Aorta (tissue), 5 donors: ENCODE results near the gene MRPS34. TPM values are rescaled to one million over a fixed set of nuclear protein-coding genes. Genes with fewer than 3 reads are reported as not detected.

ENCODE experiments used
- ATAC-seq: fragments of 200-7000 bp; cut with Tn5 transposase; one replicate; pipeline ENCODE4 v1.9.1; 2022; ENCODE audit warnings: moderate library complexity; ENCODE audit not compliant: low FRiP score
- DNase-seq, 2 donors: peaks; one replicate each; pipeline ENCODE4 v3.0.0-alpha.2; 2020
- H3K27ac ChIP-seq, 2 donors: one replicate each; pipeline ENCODE4 v1.5.1; 2013; ENCODE audit warnings: low read length in 2 of 2, mild to moderate bottlenecking in 2 of 2, moderate library complexity in 2 of 2, control low read depth in 1 of 2, inconsistent platforms in 1 of 2, low read depth in 1 of 2
- H3K27me3 ChIP-seq, 2 donors: one replicate each; pipeline ENCODE4 v1.6.1; 2013; ENCODE audit warnings: control low read depth in 1 of 2, low read length in 1 of 2, mild to moderate bottlenecking in 1 of 2, moderate library complexity in 1 of 2; ENCODE audit not compliant: insufficient read depth in 2 of 2, control insufficient read depth in 1 of 2
- H3K36me3 ChIP-seq, 2 donors: one replicate each; pipeline ENCODE4 v1.6.1; 2013; ENCODE audit warnings: control low read depth in 1 of 2, low read length in 1 of 2, mild to moderate bottlenecking in 1 of 2; ENCODE audit not compliant: insufficient read depth in 2 of 2, control insufficient read depth in 1 of 2
- H3K4me1 ChIP-seq, 2 donors: one replicate each; pipeline ENCODE4 v1.6.1; 2013; ENCODE audit warnings: low read length in 2 of 2, control low read depth in 1 of 2, mild to moderate bottlenecking in 1 of 2, moderate library complexity in 1 of 2; ENCODE audit not compliant: insufficient read depth in 2 of 2, control insufficient read depth in 1 of 2
- H3K4me3 ChIP-seq, 2 donors: one replicate each; pipeline ENCODE4 v1.5.1; 2013; ENCODE audit warnings: low read length in 2 of 2, control low read depth in 1 of 2, mild to moderate bottlenecking in 1 of 2
- H3K9me3 ChIP-seq: one replicate; pipeline ENCODE4 v1.6.1; 2013; ENCODE audit warnings: mild to moderate bottlenecking, low read length; ENCODE audit not compliant: control insufficient read depth
- WGBS, 2 donors: extraction: QIAGEN DNeasy Blood & Tissue Kit; methylation state at CpG; one replicate each; pipeline ENCODE4 v1.1.7; 2013; 5-methylcytosine and 5-hydroxymethylcytosine counted together
- intact Hi-C, 2 donors: fragments of 100-400 bp; cut with DNase I; formaldehyde crosslinking; loops; one replicate each; pipeline versions ENCODE4 v1.14.2 to v1.15.0; 2022
- microRNA-seq, 2 donors: library from miRNA; unstranded; fragments of <30 nt; microRNA quantifications; one replicate each; pipeline ENCODE4 v1.2.0, GENCODE V29; 2020
- polyA plus RNA-seq, 2 donors: library from polyadenylated mRNA; stranded (reverse); fragments of 200-250 nt; gene quantifications; one replicate each; pipeline ENCODE4 v1.2.3, GENCODE V29; 2013
- total RNA-seq, 2 donors: library from RNA; stranded (reverse); fragmentation: NEBNext Ultra II Directional; extraction: Animal tissue kit (Norgen Biotek cat#: 25700); gene quantifications; one replicate each; pipeline ENCODE4 v1.2.1, GENCODE V29; 2021
- donor health status: healthy with polysubstance abuse.
- donor health status: Bipolar disorder and iron deficiency.
- donor health status: DM: no; HTN: no; CAD: no.
- donor health status: DM: no; HTN: no; CAD: no.
- donor health status: DM: yes; HTN: yes; CAD: no.

Gene MRPS34
- total and polyA plus RNA-seq, 4 donors, result 36.5 to 74.2 (median 54.1) TPM

- ATAC-seq (no peak), DNase-seq (no peak)
- H3K27me3 ChIP-seq, result no peaks in the 10 kb centered on the region
- intact Hi-C loops, result no loop called here
- H3K27ac ChIP-seq, result no peak overlapping the region
- H3K36me3 ChIP-seq, result peaks cover 0 to 3% of the 10 kb centered on the region in 2 donors
- H3K4me3 ChIP-seq, result no peak overlapping the region
- WGBS, 2 donors, result 92 to 94% methylated on average over 32 of the region's 32 CpGs
- H3K9me3 ChIP-seq, result no peaks in the 10 kb centered on the region
- no peaks in the 10 kb centered on the region for H3K4me1 ChIP-seq
Measured at GRCh38 chr16:1726661-1727502, 46.1 kb downstream of the MRPS34 start.

- Histone ChIP-seq H3K9me3 (no peaks in the 10 kb centered on the region), H3K27ac (no peak overlapping the region), H3K4me1 (no peaks in the 10 kb centered on the region), H3K36me3 (peaks cover 0 to 3% of the 10 kb centered on the region in 2 donors), H3K27me3 (no peaks in the 10 kb centered on the region), H3K4me3 (no peak overlapping the region)
- intact Hi-C loops, result no loop called here
- ATAC-seq, result no peak
- 91% methylated on average over 10 to 12 of the region's 12 CpGs for WGBS, 2 donors
- no peak for DNase-seq
Measured at GRCh38 chr16:1724491-1724890, 48.4 kb downstream of the MRPS34 start.

- ATAC-seq, result no peak
Measured at GRCh38 chr16:1723450-1724147, 49.3 kb downstream of the MRPS34 start.

More at GRCh38 chr16:1723450-1724147, 49.3 kb downstream of the MRPS34 start:
- H3K27ac ChIP-seq, result no peak overlapping the region
- peaks cover 0 to 3% of the 10 kb centered on the region in 2 donors for H3K36me3 ChIP-seq
- intact Hi-C loops, result no loop called here
- H3K4me3 ChIP-seq, result no peak overlapping the region
- DNase-seq, result no peak
- no peaks in the 10 kb centered on the region for H3K4me1 ChIP-seq
- WGBS, 2 donors, result 49 to 50% methylated on average over 6 of the region's 6 CpGs
- H3K27me3 ChIP-seq, result no peaks in the 10 kb centered on the region
- H3K9me3 ChIP-seq, result no peaks in the 10 kb centered on the region

Small RNA genes within 50 kb of the gene (microRNA-seq; reads per million reads assigned to microRNA genes)
- gene MIR3177, result 0 to 1.2 reads per million in 2 donors

Other genes with a start within 250 kb of the MRPS34 start
- 10 to 100 TPM; 38.1 to 52.1 TPM for gene TMEM204, start 239.5 kb downstream of the MRPS34 start, total RNA-seq
- gene TMEM204, start 239.5 kb downstream of the MRPS34 start, polyA plus RNA-seq, result 10 to 100 TPM; 34.7 to 74.5 TPM
- 10 to 100 TPM; 13.5 to 22.4 TPM for gene IFT140, start 161.1 kb downstream of the MRPS34 start, total RNA-seq
- gene IFT140, start 161.1 kb downstream of the MRPS34 start, polyA plus RNA-seq, result 10 to 100 TPM in 1 of 2 donors, 1 to 10 TPM in 1; 4.6 to 15.2 TPM
- 10 to 100 TPM; 17.3 to 24.2 TPM for gene CRAMP1, start 160.8 kb downstream of the MRPS34 start, total RNA-seq
- gene CRAMP1, start 160.8 kb downstream of the MRPS34 start, polyA plus RNA-seq, result 10 to 100 TPM in 1 of 2 donors, 1 to 10 TPM in 1; 2.3 to 11.5 TPM
- gene JPT2, start 94.9 kb downstream of the MRPS34 start, total RNA-seq, result 10 to 100 TPM; 28.3 to 30.8 TPM
- gene JPT2, start 94.9 kb downstream of the MRPS34 start, polyA plus RNA-seq, result 10 to 100 TPM; 14.2 to 15.7 TPM
- gene MAPK8IP3, start 66.9 kb downstream of the MRPS34 start, total RNA-seq, result 100 to 1,000 TPM in 1 of 2 donors, 10 to 100 TPM in 1; 69.0 to 122 TPM
- gene MAPK8IP3, start 66.9 kb downstream of the MRPS34 start, polyA plus RNA-seq, result 10 to 100 TPM; 20.8 to 99.3 TPM
- gene NME3, start 1.6 kb downstream of the MRPS34 start, total RNA-seq, result 10 to 100 TPM; 33.0 to 62.8 TPM
- gene NME3, start 1.6 kb downstream of the MRPS34 start, polyA plus RNA-seq, result 100 to 1,000 TPM in 1 of 2 donors, 10 to 100 TPM in 1; 61.0 to 379 TPM
- gene EME2, start 324 bp downstream of the MRPS34 start, total RNA-seq, result 10 to 100 TPM; 15.8 to 23.7 TPM
- 10 to 100 TPM in 1 of 2 donors, 1 to 10 TPM in 1; 1.6 to 20.6 TPM for gene EME2, start 324 bp downstream of the MRPS34 start, polyA plus RNA-seq
- 10 to 100 TPM; 33.6 to 33.7 TPM for gene SPSB3, start 9.4 kb upstream of the MRPS34 start, total RNA-seq
- gene SPSB3, start 9.4 kb upstream of the MRPS34 start, polyA plus RNA-seq, result 100 to 1,000 TPM in 1 of 2 donors, 10 to 100 TPM in 1; 25.8 to 322 TPM
- 10 to 100 TPM; 30.7 to 32.9 TPM for gene NUBP2, start 9.8 kb upstream of the MRPS34 start, total RNA-seq
- gene NUBP2, start 9.8 kb upstream of the MRPS34 start, polyA plus RNA-seq, result 10 to 100 TPM; 55.3 to 92.4 TPM
- gene IGFALS, start 20.6 kb upstream of the MRPS34 start, total RNA-seq, result not detected
- under 1 TPM in 1 of 2 donors, not detected in 1; 0.84 TPM for gene IGFALS, start 20.6 kb upstream of the MRPS34 start, polyA plus RNA-seq
- gene HAGH, start 53.7 kb upstream of the MRPS34 start, total RNA-seq, result 10 to 100 TPM; 50.2 to 52.3 TPM
- 10 to 100 TPM; 58.9 to 79.0 TPM for gene HAGH, start 53.7 kb upstream of the MRPS34 start, polyA plus RNA-seq
- 10 to 100 TPM in 1 of 2 donors, 1 to 10 TPM in 1; 7.4 to 11.9 TPM for gene FAHD1, start 54.1 kb upstream of the MRPS34 start, total RNA-seq
- gene FAHD1, start 54.1 kb upstream of the MRPS34 start, polyA plus RNA-seq, result 10 to 100 TPM; 13.1 to 42.1 TPM
- not detected for gene MEIOB, start 99.0 kb upstream of the MRPS34 start, total RNA-seq
- not detected for gene MEIOB, start 99.0 kb upstream of the MRPS34 start, polyA plus RNA-seq
- gene HS3ST6, start 145.3 kb upstream of the MRPS34 start, total RNA-seq, result not detected
- 1 to 10 TPM in 1 of 2 donors, not detected in 1; 1.1 TPM for gene HS3ST6, start 145.3 kb upstream of the MRPS34 start, polyA plus RNA-seq
- 10 to 100 TPM; 19.5 to 34.6 TPM for gene MSRB1, start 170.1 kb upstream of the MRPS34 start, total RNA-seq
- gene MSRB1, start 170.1 kb upstream of the MRPS34 start, polyA plus RNA-seq, result 10 to 100 TPM; 52.7 to 56.6 TPM
- gene RPL3L, start 181.6 kb upstream of the MRPS34 start, total RNA-seq, result not detected
- not detected for gene RPL3L, start 181.6 kb upstream of the MRPS34 start, polyA plus RNA-seq
- 10 to 100 TPM; 80.5 to 88.1 TPM for gene NDUFB10, start 186.4 kb upstream of the MRPS34 start, total RNA-seq
- 100 to 1,000 TPM; 178 to 268 TPM for gene NDUFB10, start 186.4 kb upstream of the MRPS34 start, polyA plus RNA-seq
- gene RPS2, start 191.7 kb upstream of the MRPS34 start, total RNA-seq, result 1,000 to 10,000 TPM; 1,132 to 1,263 TPM
- gene RPS2, start 191.7 kb upstream of the MRPS34 start, polyA plus RNA-seq, result 1,000 to 10,000 TPM; 1,596 to 2,049 TPM
- gene RNF151, start 193.7 kb upstream of the MRPS34 start, total RNA-seq, result not detected
- gene RNF151, start 193.7 kb upstream of the MRPS34 start, polyA plus RNA-seq, result not detected
- gene TBL3, start 198.9 kb upstream of the MRPS34 start, total RNA-seq, result 10 to 100 TPM; 16.1 to 19.8 TPM
- gene TBL3, start 198.9 kb upstream of the MRPS34 start, polyA plus RNA-seq, result 10 to 100 TPM; 14.9 to 85.5 TPM
- gene NOXO1, start 208.3 kb upstream of the MRPS34 start, total RNA-seq, result not detected
- gene NOXO1, start 208.3 kb upstream of the MRPS34 start, polyA plus RNA-seq, result under 1 TPM in 1 of 2 donors, not detected in 1; 0.84 TPM
- gene GFER, start 211.1 kb upstream of the MRPS34 start, total RNA-seq, result 10 to 100 TPM; 11.3 to 13.3 TPM
- gene GFER, start 211.1 kb upstream of the MRPS34 start, polyA plus RNA-seq, result 10 to 100 TPM; 32.5 to 44.2 TPM
- under 1 TPM; 0.36 to 0.57 TPM for gene SYNGR3, start 216.8 kb upstream of the MRPS34 start, total RNA-seq
- gene SYNGR3, start 216.8 kb upstream of the MRPS34 start, polyA plus RNA-seq, result under 1 TPM in 1 of 2 donors, not detected in 1; 0.26 TPM
- gene ZNF598, start 236.7 kb upstream of the MRPS34 start, total RNA-seq, result 10 to 100 TPM; 31.0 to 34.4 TPM
- gene ZNF598, start 236.7 kb upstream of the MRPS34 start, polyA plus RNA-seq, result 10 to 100 TPM; 12.8 to 32.9 TPM
- gene NPW, start 246.7 kb upstream of the MRPS34 start, total RNA-seq, result 1 to 10 TPM in 1 of 2 donors, not detected in 1; 1.2 TPM
- under 1 TPM in 1 of 2 donors, not detected in 1; 0.56 TPM for gene NPW, start 246.7 kb upstream of the MRPS34 start, polyA plus RNA-seq